Calu3 (cell line): Measurements from ENCODE around the gene PAPPA. TPM values are rescaled to one million over a fixed set of nuclear protein-coding genes. Genes with fewer than 3 reads are reported as not detected.

Source experiments
- BruUV-seq: library from RNA; stranded (reverse); fragments of 400-500 nt; replicated peaks from 2 replicates; lab custom pipeline; 2021; lab: Mats Ljungman, UMichigan
- CTCF ChIA-PET: fragments of 300-600 bp; sonication (Branson Sonifier 250); formaldehyde crosslinking; loops from one replicate; lab custom pipeline; 2022; ENCODE audit warnings: antibody characterized with exemption; lab: Charles Lee
- DNase-seq: peaks from one replicate; pipeline ENCODE4 v3.0.0; 2022
- H3K27ac Mint-ChIP-seq: one replicate; pipeline ENCODE4 v1.8.0; 2022; ENCODE audit warnings: mixed read lengths; ENCODE audit not compliant: unreplicated experiment
- H3K27me3 Mint-ChIP-seq: one replicate; pipeline ENCODE4 v1.8.0; 2022; ENCODE audit warnings: mixed read lengths; ENCODE audit not compliant: unreplicated experiment
- H3K36me3 Mint-ChIP-seq: one replicate; pipeline ENCODE4 v1.8.0; 2022; ENCODE audit warnings: mild to moderate bottlenecking, moderate library complexity, mixed read lengths; ENCODE audit not compliant: insufficient read depth, unreplicated experiment
- H3K4me1 Mint-ChIP-seq: one replicate; pipeline ENCODE4 v1.8.0; 2022; ENCODE audit warnings: mild to moderate bottlenecking, low read depth, mixed read lengths; ENCODE audit not compliant: unreplicated experiment
- H3K4me3 Mint-ChIP-seq: one replicate; pipeline ENCODE4 v1.8.0; 2022; ENCODE audit warnings: mild to moderate bottlenecking, low read depth, moderate library complexity, mixed read lengths; ENCODE audit not compliant: unreplicated experiment
- H3K9me3 Mint-ChIP-seq: one replicate; pipeline ENCODE4 v1.8.0; 2022; ENCODE audit warnings: low read depth, mixed read lengths; ENCODE audit not compliant: unreplicated experiment
- CTCF ChIP-seq: fragments of 200-600 bp; IDR thresholded peaks from one replicate; pipeline ENCODE4 v1.8.0; 2022; ENCODE audit warnings: antibody characterized with exemption; ENCODE audit not compliant: unreplicated experiment
- intact Hi-C: fragments of 100-400 bp; cut with micrococcal nuclease; formaldehyde crosslinking; loops from one replicate; pipeline ENCODE4 v1.10.0; 2022; ENCODE audit not compliant: unreplicated experiment
- total RNA-seq: library from RNA; stranded (reverse); gene quantifications from 2 replicates; pipeline ENCODE4 v1.2.3, GENCODE V29; 2022

The PAPPA gene
- total RNA-seq, 1 experiment from 2014 or later = not detected

- DNase-seq = no peak
- peaks cover 14% of the 10 kb centered on the region for H3K27me3 Mint-ChIP-seq
- intact Hi-C loops = no loop called here
- no peak overlapping the region for H3K4me3 Mint-ChIP-seq
- no peaks in the 10 kb centered on the region for H3K36me3 Mint-ChIP-seq
- no TSS peak for BruUV-seq
- no peak for TF ChIP-seq CTCF
- H3K9me3 Mint-ChIP-seq = peaks cover 11% of the 10 kb centered on the region
- H3K4me1 Mint-ChIP-seq = no peaks in the 10 kb centered on the region
- CTCF ChIA-PET = no interaction called here
- H3K27ac Mint-ChIP-seq = no peak overlapping the region
Observed at GRCh38 chr9:116286297-116286696, 132.7 kb downstream of the PAPPA start.

- peaks cover 11% of the 10 kb centered on the region for H3K9me3 Mint-ChIP-seq
- H3K27ac Mint-ChIP-seq = no peak overlapping the region
- no peak for DNase-seq
- CTCF ChIA-PET = no interaction called here
- BruUV-seq = no TSS peak
- no peak overlapping the region for H3K4me3 Mint-ChIP-seq
- no peaks in the 10 kb centered on the region for H3K36me3 Mint-ChIP-seq
- no peak for TF ChIP-seq CTCF
- no peaks in the 10 kb centered on the region for H3K4me1 Mint-ChIP-seq
- H3K27me3 Mint-ChIP-seq = peaks cover 14% of the 10 kb centered on the region
- intact Hi-C loops = no loop called here
Observed at GRCh38 chr9:116287721-116288120, 134.1 kb downstream of the PAPPA start.

- Mint-ChIP-seq H3K27me3 (peaks cover 14% of the 10 kb centered on the region), H3K36me3 (no peaks in the 10 kb centered on the region), H3K4me1 (no peaks in the 10 kb centered on the region), H3K27ac (no peak overlapping the region), H3K9me3 (peaks cover 11% of the 10 kb centered on the region), H3K4me3 (no peak overlapping the region)
- BruUV-seq = no TSS peak
- no peak for TF ChIP-seq CTCF
- DNase-seq = peak; percentile 6
- intact Hi-C loops = no loop called here
- CTCF ChIA-PET = no interaction called here
Observed at GRCh38 chr9:116288658-116289057, 135.1 kb downstream of the PAPPA start.

GRCh38 chr9:116297346-116297745, 143.8 kb downstream of the PAPPA start:
- Mint-ChIP-seq H3K4me1 (no peaks in the 10 kb centered on the region), H3K27me3 (no peaks in the 10 kb centered on the region), H3K4me3 (no peak overlapping the region), H3K36me3 (no peaks in the 10 kb centered on the region), H3K9me3 (no peaks in the 10 kb centered on the region), H3K27ac (no peak overlapping the region)
- no TSS peak for BruUV-seq
- no peak for DNase-seq
- intact Hi-C loops = no loop called here
- CTCF ChIA-PET = no interaction called here
- TF ChIP-seq CTCF = no peak
